ENCODE results near the gene PUS1.
"Not testable (repeated sequence)": the region's sequence is repeated elsewhere in the genome, so short reads cannot be mapped to it uniquely, and the experiment has no call there.

PUS1 gene

GRCh38 chr12:131981388-131981787 is 52.3 kb downstream of the PUS1 start:
- no peak overlapping the region for H3K4me3 ChIP-seq (ENCODE audit: low read depth, low read length)
- DNase-seq (ENCODE audit: low read depth), result no peak
- TF ChIP-seq CTCF (IDR thresholded peaks at IDR 0.05; ENCODE audit: low read depth, low read length, missing control alignments), result no peak

- no peak for DNase-seq (ENCODE audit: low read depth)
- TF ChIP-seq CTCF (IDR thresholded peaks at IDR 0.05; ENCODE audit: low read depth, low read length, missing control alignments), result no peak
- no peak overlapping the region for H3K4me3 ChIP-seq (ENCODE audit: low read depth, low read length)
These were observed 53.0 kb downstream of the PUS1 start for GRCh38 chr12:131982041-131982440.

- no peak for DNase-seq (ENCODE audit: low read depth)
- no peak overlapping the region for H3K4me3 ChIP-seq (ENCODE audit: low read depth, low read length)
- TF ChIP-seq CTCF (IDR thresholded peaks at IDR 0.05; ENCODE audit: low read depth, low read length, missing control alignments), result no peak
These were observed 54.0 kb downstream of the PUS1 start for GRCh38 chr12:131983026-131983425.

GRCh38 chr12:131983554-131983953 is 54.5 kb downstream of the PUS1 start:
- no peak for DNase-seq (ENCODE audit: low read depth)
- no peak for TF ChIP-seq CTCF (IDR thresholded peaks at IDR 0.05; ENCODE audit: low read depth, low read length, missing control alignments)
- H3K4me3 ChIP-seq (ENCODE audit: low read depth, low read length), result no peak overlapping the region

GRCh38 chr12:131984334-131984733 is 55.3 kb downstream of the PUS1 start:
- no peak for TF ChIP-seq CTCF (IDR thresholded peaks at IDR 0.05; ENCODE audit: low read depth, low read length, missing control alignments)
- no peak overlapping the region for H3K4me3 ChIP-seq (ENCODE audit: low read depth, low read length)
- DNase-seq (ENCODE audit: low read depth), result no peak

- H3K4me3 ChIP-seq (ENCODE audit: low read depth, low read length); DNase-seq (ENCODE audit: low read depth): not testable (repeated sequence)
These were observed 56.4 kb downstream of the PUS1 start for GRCh38 chr12:131985510-131985875.

GRCh38 chr12:131986361-131986760 is 57.3 kb downstream of the PUS1 start:
- H3K4me3 ChIP-seq (ENCODE audit: low read depth, low read length), result no peak overlapping the region
- TF ChIP-seq CTCF (IDR thresholded peaks at IDR 0.05; ENCODE audit: low read depth, low read length, missing control alignments), result no peak
- DNase-seq (ENCODE audit: low read depth), result no peak

GRCh38 chr12:131986910-131987309 is 57.8 kb downstream of the PUS1 start:
- no peak for TF ChIP-seq CTCF (IDR thresholded peaks at IDR 0.05; ENCODE audit: low read depth, low read length, missing control alignments)
- DNase-seq (ENCODE audit: low read depth), result no peak
- H3K4me3 ChIP-seq (ENCODE audit: low read depth, low read length), result no peak overlapping the region
